Stomach smooth muscle (tissue), 2 donors: ENCODE results near the gene SMYD3.

Experiments
- H3K27ac ChIP-seq: one replicate; pipeline ENCODE4 v1.7.0; 2013; ENCODE audit warnings: mild to moderate bottlenecking, low read length, inconsistent platforms
- H3K27me3 ChIP-seq, 2 donors: one replicate each; pipeline ENCODE4 v1.7.0; 2013; ENCODE audit warnings: low read length in 2 of 2; ENCODE audit not compliant: insufficient read depth in 2 of 2, control insufficient read depth in 1 of 2
- H3K36me3 ChIP-seq, 2 donors: one replicate each; pipeline ENCODE4 v1.7.0; 2013; ENCODE audit warnings: low read length in 2 of 2; ENCODE audit not compliant: control insufficient read depth in 2 of 2, insufficient read depth in 2 of 2
- H3K4me1 ChIP-seq: one replicate; pipeline ENCODE4 v1.7.0; 2013; ENCODE audit warnings: low read length; ENCODE audit not compliant: control insufficient read depth, insufficient read depth
- H3K4me3 ChIP-seq, 2 donors: one replicate each; pipeline ENCODE4 v1.7.0; 2013; ENCODE audit warnings: low read length in 2 of 2
- H3K9ac ChIP-seq, 2 donors: one replicate each; pipeline ENCODE4 v1.7.0; 2013; ENCODE audit warnings: low read length in 2 of 2, mild to moderate bottlenecking in 1 of 2
- H3K9me3 ChIP-seq, 2 donors: one replicate each; pipeline ENCODE4 v1.7.0; 2013; ENCODE audit warnings: low read length in 2 of 2; ENCODE audit not compliant: control insufficient read depth in 2 of 2
- donor health status: healthy.
- donor health status: Pancreatic carcinoma.

The SMYD3 gene

GRCh38 chr1:246295340-246295739, 211.7 kb downstream of the SMYD3 start:
- no peak overlapping the region for H3K27ac ChIP-seq
- no peak overlapping the region for H3K4me3 ChIP-seq
- H3K4me1 ChIP-seq: no peaks in the 10 kb centered on the region
- H3K9ac ChIP-seq: no peak overlapping the region
- H3K36me3 ChIP-seq: no peaks in the 10 kb centered on the region
- no peaks in the 10 kb centered on the region for H3K9me3 ChIP-seq
- no peaks in the 10 kb centered on the region for H3K27me3 ChIP-seq

- H3K9me3 ChIP-seq: no peaks in the 10 kb centered on the region
- no peaks in the 10 kb centered on the region for H3K36me3 ChIP-seq
- H3K4me1 ChIP-seq: no peaks in the 10 kb centered on the region
- H3K27me3 ChIP-seq: no peaks in the 10 kb centered on the region
- H3K9ac ChIP-seq: no peak overlapping the region
- no peak overlapping the region for H3K27ac ChIP-seq
- no peak overlapping the region for H3K4me3 ChIP-seq
These were observed 212.8 kb downstream of the SMYD3 start for GRCh38 chr1:246294263-246294662.

- H3K9ac ChIP-seq: no peak overlapping the region
These were observed 213.5 kb downstream of the SMYD3 start for GRCh38 chr1:246293366-246294121.

GRCh38 chr1:246292571-246292970, 214.5 kb downstream of the SMYD3 start:
- Histone ChIP-seq H3K4me3 (no peak overlapping the region), H3K4me1 (no peaks in the 10 kb centered on the region), H3K27me3 (no peaks in the 10 kb centered on the region), H3K36me3 (no peaks in the 10 kb centered on the region), H3K9me3 (no peaks in the 10 kb centered on the region), H3K9ac (no peak overlapping the region), H3K27ac (no peak overlapping the region)

More at GRCh38 chr1:246293366-246294121, 213.5 kb downstream of the SMYD3 start:
- no peak overlapping the region for H3K4me3 ChIP-seq
- H3K27ac ChIP-seq: no peak overlapping the region
- H3K27me3 ChIP-seq: no peaks in the 10 kb centered on the region
- no peaks in the 10 kb centered on the region for H3K36me3 ChIP-seq
- H3K4me1 ChIP-seq: no peaks in the 10 kb centered on the region
- H3K9me3 ChIP-seq: no peaks in the 10 kb centered on the region

- Histone ChIP-seq H3K27ac (no peak overlapping the region), H3K36me3 (no peaks in the 10 kb centered on the region), H3K4me1 (no peaks in the 10 kb centered on the region), H3K4me3 (no peak overlapping the region), H3K9ac (no peak overlapping the region), H3K27me3 (no peaks in the 10 kb centered on the region), H3K9me3 (no peaks in the 10 kb centered on the region)
These were observed 216.0 kb downstream of the SMYD3 start for GRCh38 chr1:246291127-246291526.

- Histone ChIP-seq H3K9me3 (no peaks in the 10 kb centered on the region), H3K27ac (no peak overlapping the region), H3K9ac (no peak overlapping the region), H3K4me3 (no peak overlapping the region), H3K27me3 (no peaks in the 10 kb centered on the region), H3K36me3 (no peaks in the 10 kb centered on the region), H3K4me1 (no peaks in the 10 kb centered on the region)
These were observed 223.2 kb downstream of the SMYD3 start for GRCh38 chr1:246283771-246284410.

GRCh38 chr1:246281639-246282038, 225.4 kb downstream of the SMYD3 start:
- H3K9ac ChIP-seq: no peak overlapping the region
- no peaks in the 10 kb centered on the region for H3K4me1 ChIP-seq
- H3K36me3 ChIP-seq: no peaks in the 10 kb centered on the region
- H3K9me3 ChIP-seq: no peaks in the 10 kb centered on the region
- H3K27me3 ChIP-seq: no peaks in the 10 kb centered on the region
- H3K4me3 ChIP-seq: no peak overlapping the region
- no peak overlapping the region for H3K27ac ChIP-seq

GRCh38 chr1:246281195-246281594, 225.9 kb downstream of the SMYD3 start:
- no peak overlapping the region for H3K4me3 ChIP-seq
- no peak overlapping the region for H3K9ac ChIP-seq
- H3K27ac ChIP-seq: no peak overlapping the region
- H3K27me3 ChIP-seq: no peaks in the 10 kb centered on the region
- no peaks in the 10 kb centered on the region for H3K9me3 ChIP-seq
- no peaks in the 10 kb centered on the region for H3K36me3 ChIP-seq
- no peaks in the 10 kb centered on the region for H3K4me1 ChIP-seq

- Histone ChIP-seq H3K36me3 (no peaks in the 10 kb centered on the region), H3K27me3 (no peaks in the 10 kb centered on the region), H3K9me3 (no peaks in the 10 kb centered on the region), H3K4me1 (no peaks in the 10 kb centered on the region), H3K4me3 (no peak overlapping the region), H3K27ac (no peak overlapping the region), H3K9ac (no peak overlapping the region)
These were observed 226.5 kb downstream of the SMYD3 start for GRCh38 chr1:246280551-246280950.

- Histone ChIP-seq H3K36me3 (no peaks in the 10 kb centered on the region), H3K27me3 (no peaks in the 10 kb centered on the region), H3K27ac (no peak overlapping the region), H3K9me3 (no peaks in the 10 kb centered on the region), H3K9ac (no peak overlapping the region), H3K4me3 (no peak overlapping the region), H3K4me1 (no peaks in the 10 kb centered on the region)
These were observed 227.7 kb downstream of the SMYD3 start for GRCh38 chr1:246279402-246279801.

GRCh38 chr1:246278371-246278770, 228.7 kb downstream of the SMYD3 start:
- Histone ChIP-seq H3K4me3 (no peak overlapping the region), H3K36me3 (no peaks in the 10 kb centered on the region), H3K27ac (no peak overlapping the region), H3K9me3 (no peaks in the 10 kb centered on the region), H3K27me3 (no peaks in the 10 kb centered on the region), H3K9ac (no peak overlapping the region), H3K4me1 (no peaks in the 10 kb centered on the region)
